ENCODE data around the gene TTC39C.
"Not testable (repeated sequence)": the region's sequence is repeated elsewhere in the genome, so short reads cannot be mapped to it uniquely, and the experiment has no call there.

Gene TTC39C

GRCh38 chr18:24018299-24018886 is 3.8 kb downstream of the TTC39C start:
- no peak for DNase-seq (ENCODE audit: low spot score)

DNA sequence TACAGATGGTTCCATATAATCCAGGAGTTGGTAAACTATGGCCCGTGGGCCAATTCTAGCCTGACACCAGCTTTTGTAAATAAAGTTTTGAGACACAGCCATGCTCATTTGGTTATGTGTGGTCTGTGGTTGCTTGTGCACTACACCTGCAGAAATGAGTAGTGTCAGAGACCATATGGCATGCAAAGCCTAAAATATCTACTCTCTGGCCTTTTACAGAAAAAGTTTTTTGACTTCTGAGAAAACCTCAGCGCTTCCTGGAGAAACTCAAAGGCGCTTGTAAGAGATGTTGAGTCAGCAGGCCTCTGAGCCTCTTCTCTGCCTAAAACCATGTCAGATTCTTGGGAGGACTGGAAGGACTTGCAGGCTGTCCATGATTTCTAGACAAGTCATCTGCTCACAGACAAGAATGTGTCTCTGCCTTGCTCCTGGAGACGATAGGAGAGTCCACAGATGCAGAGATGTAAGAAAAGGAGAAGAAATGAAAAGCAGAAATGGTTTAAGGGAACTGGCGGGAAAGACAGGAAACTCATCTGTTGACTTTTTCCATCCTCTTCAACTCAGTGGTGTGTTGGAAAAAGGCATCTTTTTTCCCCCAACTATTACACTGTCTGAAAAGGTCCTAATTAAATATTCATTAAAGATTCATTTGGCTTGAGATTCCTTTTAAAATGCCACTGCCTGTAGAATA is 5.2 kb downstream of the TTC39C start:
- no peak for DNase-seq (ENCODE audit: low spot score)

- DNase-seq (ENCODE audit: low spot score), result no peak
Measured at GRCh38 chr18:24021505-24021904, 7.0 kb downstream of the TTC39C start.

DNA sequence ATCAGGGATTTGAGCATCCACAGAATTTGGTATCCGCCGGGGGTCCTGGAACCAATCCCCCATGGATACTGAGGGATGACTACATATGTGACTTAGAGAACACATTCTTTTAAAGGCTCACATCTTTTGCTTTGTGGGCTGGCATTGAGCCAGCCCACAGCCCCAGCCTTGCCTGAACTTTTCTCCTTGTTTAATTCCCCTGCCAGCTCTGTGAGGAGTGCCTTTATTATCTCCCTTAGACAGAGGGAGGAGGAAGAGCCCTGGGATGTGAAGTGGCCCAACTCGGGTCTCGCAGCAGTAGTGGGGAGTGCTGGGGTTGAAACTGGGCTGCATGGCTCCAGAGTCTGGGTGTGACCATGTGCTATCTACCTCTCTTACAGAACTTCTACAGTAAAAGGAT is 7.6 kb downstream of the TTC39C start:
- no peak for DNase-seq (ENCODE audit: low spot score)

- DNase-seq (ENCODE audit: low spot score), result no peak
Measured at GRCh38 chr18:24023185-24023814, 8.7 kb downstream of the TTC39C start.

DNA sequence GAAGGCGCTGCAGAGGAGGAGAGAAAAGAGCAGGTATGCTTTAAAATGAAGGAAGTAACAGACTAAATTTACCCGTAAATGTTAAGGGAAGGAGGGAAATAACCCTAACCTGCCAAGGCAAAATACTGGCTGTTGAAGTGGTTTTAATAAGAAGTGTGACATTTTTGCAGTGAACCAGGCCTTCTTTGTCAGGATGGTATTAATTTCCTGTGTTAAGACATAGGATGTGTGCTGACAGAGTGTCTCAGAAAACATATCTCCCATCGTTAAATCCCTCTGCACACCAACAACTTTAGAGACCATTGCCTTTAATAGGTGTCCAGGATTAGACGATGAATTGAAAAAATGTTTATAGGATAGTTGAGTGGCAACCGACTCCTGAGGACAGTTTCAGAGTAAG is 9.9 kb downstream of the TTC39C start:
- no peak for DNase-seq (ENCODE audit: low spot score)

DNA sequence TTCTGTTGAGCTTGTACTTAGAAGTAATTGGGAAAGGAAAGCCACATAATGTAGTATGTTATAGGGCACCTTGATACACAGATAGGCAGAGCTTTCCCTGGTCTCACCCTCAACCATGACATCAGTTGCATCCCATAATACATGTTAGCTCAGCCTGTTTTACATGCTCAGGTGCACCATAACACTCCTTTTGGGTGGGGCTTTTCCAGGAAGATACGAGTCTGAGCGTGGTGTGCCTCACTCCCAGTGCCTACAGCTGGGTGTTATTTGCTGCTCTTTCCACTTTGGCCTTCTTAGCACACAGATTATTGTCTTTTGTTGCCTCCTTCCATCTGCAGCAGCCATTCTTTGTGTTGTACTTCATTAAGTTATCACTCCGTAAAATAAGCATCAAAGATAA is 11.9 kb downstream of the TTC39C start:
- no peak for DNase-seq (ENCODE audit: low spot score)

DNA sequence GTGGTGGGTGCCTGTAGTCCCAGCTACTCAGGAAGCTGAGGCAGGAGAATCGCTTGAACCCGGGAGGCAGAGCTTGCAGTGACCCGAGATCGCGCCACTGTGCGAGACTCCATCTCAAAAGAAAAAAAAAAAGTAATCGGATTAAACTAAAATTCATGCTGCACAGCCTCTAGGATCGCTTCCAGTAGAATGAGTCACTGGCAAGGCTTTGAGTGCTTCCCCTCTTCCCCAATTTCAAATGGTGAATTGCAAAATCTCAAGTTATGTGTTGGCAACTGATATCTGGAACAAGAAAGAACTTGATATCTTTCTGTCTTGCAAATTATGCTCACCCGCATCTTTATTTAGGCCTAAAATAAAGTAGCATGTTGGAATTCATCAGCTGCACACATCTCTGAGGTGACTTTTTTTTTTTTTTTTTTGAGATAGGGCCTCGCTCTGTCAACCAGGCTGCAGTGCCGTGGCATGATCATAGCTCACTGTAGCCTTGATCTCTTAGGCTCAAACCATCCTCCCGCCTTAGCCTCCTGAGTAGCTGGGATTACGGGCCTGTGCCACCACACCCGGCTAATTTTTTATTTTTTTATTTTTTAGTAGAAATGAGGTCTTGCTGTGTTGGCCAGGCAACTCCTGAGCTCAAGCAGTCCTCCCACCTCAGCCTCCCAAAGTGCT is 12.7 kb downstream of the TTC39C start:
- DNase-seq (ENCODE audit: low spot score), result no peak

GRCh38 chr18:24028946-24029345 is 14.4 kb downstream of the TTC39C start:
- not testable (repeated sequence) for DNase-seq (ENCODE audit: low spot score)

GRCh38 chr18:24031318-24031717 is 16.8 kb downstream of the TTC39C start:
- no peak for DNase-seq (ENCODE audit: low spot score)

GRCh38 chr18:24031916-24032315 is 17.4 kb downstream of the TTC39C start:
- no peak for DNase-seq (ENCODE audit: low spot score)

- DNase-seq (ENCODE audit: low spot score), result no peak
Measured at GRCh38 chr18:24033641-24034412, 19.3 kb downstream of the TTC39C start.

GRCh38 chr18:24035316-24035715 is 20.8 kb downstream of the TTC39C start:
- no peak for DNase-seq (ENCODE audit: low spot score)

DNA sequence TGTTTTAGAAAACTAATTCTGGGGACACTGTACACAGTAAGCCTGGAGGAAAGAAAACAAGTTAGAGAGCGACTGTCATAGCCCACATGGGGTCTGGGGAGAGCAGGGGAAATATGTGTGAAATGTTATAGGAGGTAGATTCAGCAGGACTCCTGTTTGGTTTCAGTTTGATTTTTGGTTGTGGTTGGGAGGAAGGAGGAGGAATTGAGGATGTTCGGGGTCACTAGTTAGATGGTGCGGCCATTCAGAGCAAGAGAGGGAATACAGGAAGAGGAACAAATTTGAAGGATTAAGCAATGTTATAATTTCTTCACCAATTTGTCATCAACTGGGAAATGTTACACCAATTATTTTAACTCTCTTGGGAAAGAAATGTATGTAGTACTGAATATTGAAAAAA is 25.1 kb downstream of the TTC39C start:
- no peak for DNase-seq (ENCODE audit: low spot score)

DNA sequence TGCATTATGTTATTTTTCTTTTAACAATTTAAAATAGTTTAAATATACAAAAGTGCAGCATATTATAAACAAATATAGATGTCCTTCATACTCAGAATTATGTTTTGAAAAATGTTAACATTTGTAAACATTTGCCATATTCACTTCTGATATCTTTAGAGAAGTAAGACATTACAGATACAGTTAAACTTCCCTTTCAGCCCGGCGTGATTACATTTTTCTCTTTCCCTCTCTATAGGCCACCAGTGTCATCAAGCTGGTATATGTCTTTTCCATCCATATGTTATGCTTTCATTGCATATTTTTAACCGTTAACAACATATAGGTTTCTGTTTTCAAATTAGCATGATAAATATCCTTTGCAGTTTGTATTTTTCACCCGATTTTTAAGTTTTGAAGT is 27.1 kb downstream of the TTC39C start:
- DNase-seq (ENCODE audit: low spot score), result no peak

- DNase-seq (ENCODE audit: low spot score), result no peak
Measured at GRCh38 chr18:24043403-24043802, 28.8 kb downstream of the TTC39C start.

DNA sequence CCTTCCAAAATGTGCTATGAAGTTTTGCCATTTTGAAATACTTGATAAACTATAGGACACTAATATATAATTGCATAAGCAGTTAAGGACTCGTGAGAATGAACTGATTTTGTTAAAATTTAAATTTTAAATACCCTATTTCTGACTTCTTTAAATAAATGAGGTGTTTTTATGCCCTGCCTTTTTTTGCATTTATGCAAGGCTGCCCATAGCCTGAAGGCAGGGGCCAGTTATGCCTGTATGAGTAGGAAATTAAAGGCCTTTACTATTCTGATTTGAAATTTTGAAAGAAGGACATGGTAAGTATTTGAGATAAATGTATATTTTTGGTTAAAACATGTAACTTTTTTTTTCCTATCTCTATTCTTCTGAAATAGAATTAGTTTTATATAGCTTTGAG is 33.7 kb downstream of the TTC39C start:
- no peak for DNase-seq (ENCODE audit: low spot score)

DNA sequence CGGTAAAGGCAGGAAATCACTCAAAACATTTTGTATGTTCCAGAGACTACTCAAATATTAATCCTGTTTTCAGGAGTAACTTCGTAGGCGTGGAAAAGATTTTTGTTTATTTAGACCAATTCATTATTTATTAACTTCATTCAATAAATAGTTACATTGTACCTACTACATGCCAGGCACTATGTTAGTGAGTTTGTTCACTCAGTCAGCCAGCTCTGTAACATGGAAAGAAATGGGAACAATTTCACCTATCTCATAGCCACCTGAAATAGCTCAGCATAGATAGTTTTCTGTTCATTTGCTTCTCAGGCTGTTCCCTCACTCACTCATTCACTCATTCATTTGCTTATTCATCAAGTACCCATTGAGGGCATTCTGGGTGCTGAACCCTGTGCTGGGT is 34.6 kb downstream of the TTC39C start:
- no peak for DNase-seq (ENCODE audit: low spot score)

GRCh38 chr18:24051031-24051947 is 36.7 kb downstream of the TTC39C start:
- no peak for DNase-seq (ENCODE audit: low spot score)

DNA sequence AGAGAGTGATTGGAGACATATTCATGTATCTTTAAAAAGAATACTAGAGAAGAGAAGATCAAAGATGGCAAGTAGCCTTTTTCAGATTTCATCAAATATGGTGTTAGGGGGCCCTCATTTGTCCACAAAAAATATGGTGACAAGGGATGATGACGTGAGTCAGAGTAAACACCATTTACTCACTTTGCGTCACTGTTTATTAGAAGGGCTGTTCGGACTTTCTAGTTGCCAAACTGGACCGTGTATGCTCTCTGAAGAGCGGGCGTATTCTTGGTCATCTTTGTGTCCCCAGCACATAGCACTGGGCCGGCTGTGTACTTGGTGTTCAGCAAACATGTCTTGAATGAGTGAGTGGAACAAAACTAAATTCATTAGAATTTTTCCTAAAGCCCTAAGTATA is 37.5 kb downstream of the TTC39C start:
- no peak for DNase-seq (ENCODE audit: low spot score)

DNA sequence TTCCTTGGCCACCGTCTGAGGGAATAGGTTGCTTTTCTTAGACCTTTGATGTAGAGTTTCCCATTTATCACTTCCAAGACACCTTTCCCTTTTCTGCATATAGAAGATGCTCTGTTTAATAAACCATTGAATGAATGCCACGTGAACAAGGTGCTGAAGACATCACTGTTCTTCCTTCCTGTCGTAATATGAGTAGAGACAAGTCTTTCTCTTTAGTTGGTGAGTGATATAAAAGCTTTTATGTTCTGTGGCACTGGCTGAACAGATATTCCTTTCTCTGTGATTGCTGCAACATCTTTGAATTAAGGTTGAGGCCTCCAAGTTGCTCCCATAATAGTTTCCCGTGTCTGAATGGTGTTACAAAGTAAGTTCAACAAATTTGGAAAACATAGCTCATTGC is 38.7 kb downstream of the TTC39C start:
- DNase-seq (ENCODE audit: low spot score), result no peak

Measured in hematopoietic multipotent progenitor cell treated with erythropoietin and hydrocortisone succinate and interleukin-3 and kit ligand, for 17 days (in vitro differentiated cells).